Endothelial cell of umbilical vein (primary cell): ENCODE results near the gene C20orf202.

Experiments used
- CTCF ChIP-seq, 2 donors: IDR thresholded peaks; 1 replicate in 1 of 2; 2 replicates in 1 of 2; pipeline ENCODE4 v1.5.1; 2011; ENCODE audit warnings: low read length in 2 of 2, mild to moderate bottlenecking in 2 of 2, moderate library complexity in 2 of 2, control low read depth in 1 of 2, inconsistent platforms in 1 of 2, low read depth in 1 of 2; ENCODE audit not compliant: insufficient read depth in 1 of 2; ENCODE audit errors: extremely low read depth in 1 of 2
- JUN ChIP-seq: IDR thresholded peaks from 2 replicates; pipeline ENCODE4 v1.6.1; 2011; ENCODE audit warnings: borderline replicate concordance, low read depth; ENCODE audit not compliant: insufficient read length, insufficient read depth
- POLR2A ChIP-seq: IDR thresholded peaks from 2 replicates; pipeline ENCODE4 v1.6.1; 2012; ENCODE audit warnings: low read depth, mild to moderate bottlenecking, control low read depth, low read length

DNA sequence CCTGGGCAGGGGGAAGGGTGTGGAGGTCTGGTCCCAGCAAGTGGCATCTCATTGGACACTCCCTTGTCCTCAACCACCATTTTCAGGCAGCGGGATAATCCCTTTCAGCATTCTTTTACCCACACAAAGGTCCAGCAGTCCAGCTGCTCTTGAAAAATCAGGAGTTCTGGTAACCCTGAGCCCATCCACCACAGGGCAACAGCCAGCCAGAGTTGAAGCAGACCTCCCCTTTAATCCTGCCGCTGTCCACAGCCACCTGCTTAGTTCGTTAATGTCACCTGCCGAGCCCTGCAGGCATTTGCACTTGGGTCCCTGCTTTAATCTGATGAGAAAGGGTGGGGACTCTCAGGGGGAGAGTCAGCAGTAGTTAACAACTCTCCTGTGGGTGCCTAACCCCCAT lies 29.6 kb upstream of the C20orf202 start:
- TF ChIP-seq CTCF (IDR thresholded peaks at IDR 0.05; ENCODE audit: extremely low read depth in 1 of 2, insufficient read depth in 1 of 2, low read depth in 1 of 2, low read length in 2 of 2), result no peak
- TF ChIP-seq POLR2A, result no peak
- no peak for TF ChIP-seq JUN
